ENCODE results near the gene PAX5.
"Not testable (repeated sequence)": the region's sequence is repeated elsewhere in the genome, so short reads cannot be mapped to it uniquely, and the experiment has no call there.

The PAX5 gene

GRCh38 chr9:36872641-36873040 lies 161.4 kb downstream of the PAX5 start:
- Histone ChIP-seq H4K20me1 (ENCODE audit: insufficient read depth, low read length) (no peaks in the 10 kb centered on the region), H3K9me2 (replicated peaks; ENCODE audit: insufficient read depth, low read length) (no peaks in the 10 kb centered on the region), H3K27me3 (replicated peaks; ENCODE audit: insufficient read depth, low read length) (peaks cover 14% of the 10 kb centered on the region), H3K4me3 (ENCODE audit: low read length) (no peak overlapping the region), H3K79me2 (ENCODE audit: low read length) (no peaks in the 10 kb centered on the region), H3K4me2 (ENCODE audit: low read depth, low read length) (no peak overlapping the region), H3K27ac (ENCODE audit: low read length) (no peak overlapping the region), H3K9ac (ENCODE audit: low read length) (no peak overlapping the region), H3K36me3 (replicated peaks; ENCODE audit: insufficient read depth, low read length) (no peaks in the 10 kb centered on the region), H2AFZ (ENCODE audit: low read length) (no peak overlapping the region), H3K4me1 (ENCODE audit: low read length) (no peaks in the 10 kb centered on the region), H3F3A (ENCODE audit: insufficient read depth, low read length) (no peaks in the 10 kb centered on the region), H3K9me3 (replicated peaks; ENCODE audit: insufficient read depth, low read length) (no peaks in the 10 kb centered on the region)
- no peak for DNase-seq
- TF ChIP-seq EZH2phosphoT487 (IDR thresholded peaks at IDR 0.05; ENCODE audit: low read length) = no peak
- TF ChIP-seq, protein P1, sequence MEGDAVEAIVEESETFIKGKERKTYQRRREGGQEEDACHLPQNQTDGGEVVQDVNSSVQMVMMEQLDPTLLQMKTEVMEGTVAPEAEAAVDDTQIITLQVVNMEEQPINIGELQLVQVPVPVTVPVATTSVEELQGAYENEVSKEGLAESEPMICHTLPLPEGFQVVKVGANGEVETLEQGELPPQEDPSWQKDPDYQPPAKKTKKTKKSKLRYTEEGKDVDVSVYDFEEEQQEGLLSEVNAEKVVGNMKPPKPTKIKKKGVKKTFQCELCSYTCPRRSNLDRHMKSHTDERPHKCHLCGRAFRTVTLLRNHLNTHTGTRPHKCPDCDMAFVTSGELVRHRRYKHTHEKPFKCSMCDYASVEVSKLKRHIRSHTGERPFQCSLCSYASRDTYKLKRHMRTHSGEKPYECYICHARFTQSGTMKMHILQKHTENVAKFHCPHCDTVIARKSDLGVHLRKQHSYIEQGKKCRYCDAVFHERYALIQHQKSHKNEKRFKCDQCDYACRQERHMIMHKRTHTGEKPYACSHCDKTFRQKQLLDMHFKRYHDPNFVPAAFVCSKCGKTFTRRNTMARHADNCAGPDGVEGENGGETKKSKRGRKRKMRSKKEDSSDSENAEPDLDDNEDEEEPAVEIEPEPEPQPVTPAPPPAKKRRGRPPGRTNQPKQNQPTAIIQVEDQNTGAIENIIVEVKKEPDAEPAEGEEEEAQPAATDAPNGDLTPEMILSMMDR (IDR thresholded peaks at IDR 0.05; ENCODE audit: low read length) = no peak
- no peak for TF ChIP-seq EZH2 (optimal IDR thresholded peaks at IDR 0.05; ENCODE audit: low read depth, low read length)

GRCh38 chr9:36871606-36872005 lies 162.5 kb downstream of the PAX5 start:
- Histone ChIP-seq H3F3A (ENCODE audit: insufficient read depth, low read length) (no peaks in the 10 kb centered on the region), H3K27me3 (replicated peaks; ENCODE audit: insufficient read depth, low read length) (peaks cover 24% of the 10 kb centered on the region), H3K4me1 (ENCODE audit: low read length) (no peaks in the 10 kb centered on the region), H3K27ac (ENCODE audit: low read length) (no peak overlapping the region), H4K20me1 (ENCODE audit: insufficient read depth, low read length) (no peaks in the 10 kb centered on the region), H3K79me2 (ENCODE audit: low read length) (no peaks in the 10 kb centered on the region), H3K9me2 (replicated peaks; ENCODE audit: insufficient read depth, low read length) (no peaks in the 10 kb centered on the region), H3K4me2 (ENCODE audit: low read depth, low read length) (no peak overlapping the region), H2AFZ (ENCODE audit: low read length) (no peak overlapping the region), H3K4me3 (ENCODE audit: low read length) (no peak overlapping the region), H3K9me3 (replicated peaks; ENCODE audit: insufficient read depth, low read length) (no peaks in the 10 kb centered on the region), H3K36me3 (replicated peaks; ENCODE audit: insufficient read depth, low read length) (no peaks in the 10 kb centered on the region), H3K9ac (ENCODE audit: low read length) (no peak overlapping the region)
- DNase-seq = no peak
- TF ChIP-seq, protein P1 (IDR thresholded peaks at IDR 0.05; ENCODE audit: low read length) = no peak
- TF ChIP-seq EZH2phosphoT487 (IDR thresholded peaks at IDR 0.05; ENCODE audit: low read length) (no peak), EZH2 (optimal IDR thresholded peaks at IDR 0.05; ENCODE audit: low read depth, low read length) (no peak)

DNA sequence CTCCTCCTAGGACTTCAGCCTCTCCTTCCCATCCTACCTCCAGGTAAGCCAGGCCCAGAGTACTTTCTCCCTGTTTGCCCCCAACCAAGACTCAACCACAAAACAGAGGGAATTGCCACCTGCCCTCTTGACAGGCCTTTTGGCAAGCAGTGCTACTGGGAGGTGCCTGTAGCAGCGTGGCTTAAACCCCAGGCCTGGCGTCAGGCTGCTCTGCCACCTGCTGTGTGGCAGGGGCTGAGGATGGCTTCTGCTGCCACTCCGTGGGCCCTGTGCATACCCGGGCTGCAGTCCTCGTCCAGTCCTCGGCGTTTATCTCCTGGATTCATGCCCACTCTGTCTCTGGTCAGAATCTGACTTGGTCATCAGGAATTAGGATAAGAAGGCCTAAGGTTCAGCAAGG lies 163.1 kb downstream of the PAX5 start:
- Histone ChIP-seq H3F3A (ENCODE audit: insufficient read depth, low read length) (no peaks in the 10 kb centered on the region), H3K4me1 (ENCODE audit: low read length) (no peaks in the 10 kb centered on the region), H3K4me2 (ENCODE audit: low read depth, low read length) (no peak overlapping the region), H3K9me3 (replicated peaks; ENCODE audit: insufficient read depth, low read length) (no peaks in the 10 kb centered on the region), H4K20me1 (ENCODE audit: insufficient read depth, low read length) (no peaks in the 10 kb centered on the region), H2AFZ (ENCODE audit: low read length) (no peak overlapping the region), H3K9me2 (replicated peaks; ENCODE audit: insufficient read depth, low read length) (no peaks in the 10 kb centered on the region), H3K4me3 (ENCODE audit: low read length) (no peak overlapping the region), H3K9ac (ENCODE audit: low read length) (no peak overlapping the region), H3K27ac (ENCODE audit: low read length) (no peak overlapping the region), H3K27me3 (replicated peaks; ENCODE audit: insufficient read depth, low read length) (peaks cover 31% of the 10 kb centered on the region), H3K79me2 (ENCODE audit: low read length) (no peaks in the 10 kb centered on the region), H3K36me3 (replicated peaks; ENCODE audit: insufficient read depth, low read length) (no peaks in the 10 kb centered on the region)
- TF ChIP-seq EZH2phosphoT487 (IDR thresholded peaks at IDR 0.05; ENCODE audit: low read length) (no peak), EZH2 (optimal IDR thresholded peaks at IDR 0.05; ENCODE audit: low read depth, low read length) (no peak)
- TF ChIP-seq, protein P1 (IDR thresholded peaks at IDR 0.05; ENCODE audit: low read length) = no peak
- no peak for DNase-seq

DNA sequence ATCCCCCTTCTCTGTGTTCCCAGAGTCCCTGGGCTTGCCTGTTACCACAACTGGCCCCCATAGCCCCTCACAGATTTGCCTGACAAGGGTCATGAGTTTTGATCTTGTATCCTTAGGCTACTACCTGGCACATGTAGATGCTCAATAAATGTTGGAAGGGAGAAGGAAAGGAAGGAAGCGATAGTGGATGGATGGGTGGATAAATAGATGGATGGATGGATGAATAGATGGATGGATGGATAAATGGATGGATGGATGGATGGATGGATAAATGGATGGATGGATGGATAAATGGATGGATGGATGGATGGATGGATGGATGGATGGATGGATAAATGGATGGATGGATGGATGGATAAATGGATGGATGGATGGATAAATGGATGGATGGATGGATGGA lies 164.5 kb downstream of the PAX5 start:
- H3K27me3 ChIP-seq (replicated peaks; ENCODE audit: insufficient read depth, low read length) = peaks cover 44% of the 10 kb centered on the region
- H3K9ac ChIP-seq (ENCODE audit: low read length); DNase-seq; H3K4me3 ChIP-seq (ENCODE audit: low read length); H3F3A ChIP-seq (ENCODE audit: insufficient read depth, low read length); H3K9me2 ChIP-seq (replicated peaks; ENCODE audit: insufficient read depth, low read length); H3K9me3 ChIP-seq (replicated peaks; ENCODE audit: insufficient read depth, low read length); H3K36me3 ChIP-seq (replicated peaks; ENCODE audit: insufficient read depth, low read length); H4K20me1 ChIP-seq (ENCODE audit: insufficient read depth, low read length); H2AFZ ChIP-seq (ENCODE audit: low read length); H3K27ac ChIP-seq (ENCODE audit: low read length); H3K4me2 ChIP-seq (ENCODE audit: low read depth, low read length); H3K79me2 ChIP-seq (ENCODE audit: low read length); H3K4me1 ChIP-seq (ENCODE audit: low read length): not testable (repeated sequence)
